G401 (cell line): Measurements from ENCODE around the gene ATRAID. TPM values are rescaled to one million over a fixed set of nuclear protein-coding genes. Genes with fewer than 3 reads are reported as not detected.

ENCODE experiments used
- DNase-seq: peaks from one replicate; pipeline ENCODE4 v3.0.0-alpha.2; 2015; ENCODE audit warnings: low spot score
- in situ Hi-C: cut with HindIII; loops from 2 replicates; pipeline ENCODE4 v1.10.0; 2016; ENCODE audit warnings: low sequenced_read_pairs, mixed read lengths
- total RNA-seq: library from RNA; depleted of rRNA; stranded (reverse); fragments of >200 nt; shearing (Covaris generic); gene quantifications from 2 replicates; pipeline ENCODE4 v1.2.3, GENCODE V29; 2014

Gene ATRAID
- total RNA-seq, 1 experiment from 2014 or later = 130 TPM

DNA sequence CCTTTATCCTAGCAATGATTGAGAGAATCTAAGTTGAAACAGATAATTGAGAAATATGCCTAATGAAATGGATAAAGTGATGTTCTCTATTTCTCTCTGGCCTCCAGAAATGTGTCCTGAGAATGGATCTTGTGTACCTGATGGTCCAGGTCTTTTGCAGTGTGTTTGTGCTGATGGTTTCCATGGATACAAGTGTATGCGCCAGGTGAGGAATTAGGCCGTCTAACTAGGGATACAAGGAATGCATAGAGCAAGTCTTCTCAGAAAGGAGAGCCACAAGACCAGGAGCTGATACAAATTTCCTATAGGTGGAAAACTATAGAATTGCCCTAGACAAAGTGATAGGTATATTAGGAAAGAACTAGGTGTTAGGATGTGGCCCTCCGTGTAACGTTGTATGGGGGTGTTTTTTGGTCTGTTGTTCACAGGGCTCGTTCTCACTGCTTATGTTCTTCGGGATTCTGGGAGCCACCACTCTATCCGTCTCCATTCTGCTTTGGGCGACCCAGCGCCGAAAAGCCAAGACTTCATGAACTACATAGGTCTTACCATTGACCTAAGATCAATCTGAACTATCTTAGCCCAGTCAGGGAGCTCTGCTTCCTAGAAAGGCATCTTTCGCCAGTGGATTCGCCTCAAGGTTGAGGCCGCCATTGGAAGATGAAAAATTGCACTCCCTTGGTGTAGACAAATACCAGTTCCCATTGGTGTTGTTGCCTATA is 4.7 kb downstream of the ATRAID start:
- in situ Hi-C loops = no loop called here
- no peak for DNase-seq

DNA sequence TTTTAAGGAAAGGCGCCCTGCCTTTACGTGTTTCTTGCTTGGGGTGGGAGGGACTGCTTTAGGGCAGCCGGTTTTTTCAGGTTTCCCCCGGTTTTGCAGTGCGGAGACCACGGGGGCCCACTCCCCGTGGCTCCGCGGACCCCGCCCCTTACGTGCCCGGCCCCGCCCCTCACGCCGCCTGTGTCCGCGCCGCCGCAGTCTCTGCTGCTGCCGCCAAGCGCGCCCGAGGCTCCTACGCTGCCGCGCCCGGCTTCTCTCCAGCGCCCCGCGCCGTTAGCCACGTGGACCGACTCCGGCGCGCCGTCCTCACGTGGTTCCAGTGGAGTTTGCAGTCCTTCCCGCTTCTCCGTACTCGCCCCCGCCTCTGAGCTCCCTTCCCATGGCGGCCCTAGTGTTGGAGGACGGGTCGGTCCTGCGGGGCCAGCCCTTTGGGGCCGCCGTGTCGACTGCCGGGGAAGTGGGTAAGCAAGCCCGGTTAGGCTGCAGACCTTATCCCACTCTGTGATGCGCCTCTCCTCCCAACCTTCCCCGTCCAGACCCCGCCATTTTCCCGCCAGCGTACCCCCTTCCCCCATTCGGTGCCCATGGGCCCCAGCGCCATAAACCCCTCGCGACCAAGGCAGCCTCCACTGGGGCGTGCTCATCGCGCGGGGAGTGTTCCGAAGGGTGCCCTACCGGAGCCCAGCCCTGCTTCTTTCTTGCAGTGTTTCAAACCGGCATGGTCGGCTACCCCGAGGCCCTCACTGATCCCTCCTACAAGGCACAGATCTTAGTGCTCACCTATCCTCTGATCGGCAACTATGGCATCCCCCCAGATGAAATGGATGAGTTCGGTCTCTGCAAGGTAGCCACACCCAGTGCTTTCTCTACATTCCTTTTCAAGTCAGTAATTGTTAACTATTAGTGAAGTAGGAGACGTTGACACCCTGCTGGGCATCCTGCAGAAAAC is 5.6 kb downstream of the ATRAID start, which contains the start of gene CAD:
Gene CAD (plus strand): TSS at position 197 of the 949 bp plus-strand sequence. CDS start 183 bp downstream, at position 380.
- in situ Hi-C loops = no loop called here
- DNase-seq = peak; percentile 87

DNA sequence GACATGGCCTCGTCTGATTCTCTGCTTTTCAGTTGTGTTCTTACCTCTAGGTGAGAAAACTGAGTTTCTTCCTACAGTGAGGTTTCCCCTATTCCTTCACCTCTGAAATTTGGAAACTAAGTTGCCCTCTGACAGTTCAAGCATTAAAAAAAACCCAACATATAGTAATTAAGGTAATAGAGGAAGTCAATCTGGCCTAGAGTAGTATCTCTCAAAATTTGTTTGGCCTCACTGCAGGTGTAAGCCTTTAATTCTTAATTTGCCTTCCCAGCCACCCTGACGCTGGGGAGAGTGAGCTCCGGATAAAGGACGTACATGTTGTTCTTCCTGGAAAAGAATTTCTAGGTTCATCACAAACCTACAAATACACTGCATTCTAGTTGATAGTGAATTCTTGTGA is 6.8 kb downstream of the ATRAID start:
- DNase-seq = no peak
- in situ Hi-C loops = no loop called here

- in situ Hi-C loops = no loop called here
- DNase-seq = no peak
These were observed 7.2 kb downstream of the ATRAID start for GRCh38 chr2:27219091-27219490.

DNA sequence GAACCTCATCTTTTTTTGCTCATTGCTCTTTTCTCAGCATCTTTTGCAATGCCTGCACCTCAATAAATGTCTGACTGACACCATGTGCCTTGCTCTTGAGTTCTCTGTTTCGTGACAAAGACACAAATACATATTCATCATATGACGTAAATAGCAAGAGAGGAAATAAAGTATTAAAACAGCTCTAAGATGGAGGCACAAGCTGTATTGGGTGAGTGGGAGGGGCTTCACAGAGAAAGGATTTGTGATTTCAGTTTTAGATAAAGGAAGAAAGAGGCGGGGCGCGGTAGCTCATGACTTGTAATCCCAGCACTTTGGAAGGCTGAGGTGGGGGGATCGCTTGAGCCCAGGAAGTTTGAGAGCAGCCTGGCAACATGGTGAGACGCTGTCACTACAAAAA is 8.2 kb downstream of the ATRAID start:
- in situ Hi-C loops = no loop called here
- DNase-seq = no peak

- in situ Hi-C loops = no loop called here
These were observed 9.3 kb downstream of the ATRAID start for GRCh38 chr2:27221166-27221565.

GRCh38 chr2:27222407-27222806 is 10.6 kb downstream of the ATRAID start:
- no peak for DNase-seq
- in situ Hi-C loops = no loop called here

More at GRCh38 chr2:27221166-27221565, 9.3 kb downstream of the ATRAID start:
- DNase-seq = no peak

GRCh38 chr2:27223416-27223815 is 11.6 kb downstream of the ATRAID start:
- in situ Hi-C loops = no loop called here
- DNase-seq = no peak

DNA sequence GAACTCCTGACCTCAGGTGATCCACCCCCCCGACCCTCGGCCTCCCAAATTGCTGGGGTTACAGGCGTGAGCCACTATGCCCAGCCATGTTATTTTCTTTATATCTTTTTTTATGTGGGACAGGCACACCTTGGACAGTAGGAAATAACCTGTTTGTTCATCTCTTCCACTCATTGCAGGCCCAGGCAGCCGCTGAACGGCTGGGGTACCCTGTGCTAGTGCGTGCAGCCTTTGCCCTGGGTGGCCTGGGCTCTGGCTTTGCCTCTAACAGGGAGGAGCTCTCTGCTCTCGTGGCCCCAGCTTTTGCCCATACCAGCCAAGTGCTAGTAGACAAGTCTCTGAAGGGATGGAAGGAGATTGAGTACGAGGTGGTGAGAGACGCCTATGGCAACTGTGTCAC is 13.7 kb downstream of the ATRAID start:
- in situ Hi-C loops = no loop called here
- DNase-seq = no peak

DNA sequence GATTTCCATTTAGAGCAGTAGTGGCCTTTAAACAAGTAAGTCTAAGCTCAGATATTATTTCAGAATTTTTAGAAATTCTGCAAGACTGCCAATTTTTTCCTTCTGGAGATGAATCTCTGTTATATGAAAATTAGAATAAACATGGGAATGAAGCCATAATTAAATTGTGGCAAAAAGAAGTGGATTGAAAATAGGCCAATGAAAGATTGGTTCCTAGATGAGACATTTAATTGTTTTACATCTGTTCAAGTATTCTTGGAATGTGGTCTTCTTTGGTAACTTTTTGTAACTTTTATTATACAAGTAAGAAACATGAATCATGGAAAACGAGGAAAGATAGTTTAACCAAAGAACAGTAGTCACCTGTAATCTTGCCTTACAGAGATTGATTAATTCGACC is 15.7 kb downstream of the ATRAID start:
- in situ Hi-C loops = no loop called here
- DNase-seq = no peak

DNA sequence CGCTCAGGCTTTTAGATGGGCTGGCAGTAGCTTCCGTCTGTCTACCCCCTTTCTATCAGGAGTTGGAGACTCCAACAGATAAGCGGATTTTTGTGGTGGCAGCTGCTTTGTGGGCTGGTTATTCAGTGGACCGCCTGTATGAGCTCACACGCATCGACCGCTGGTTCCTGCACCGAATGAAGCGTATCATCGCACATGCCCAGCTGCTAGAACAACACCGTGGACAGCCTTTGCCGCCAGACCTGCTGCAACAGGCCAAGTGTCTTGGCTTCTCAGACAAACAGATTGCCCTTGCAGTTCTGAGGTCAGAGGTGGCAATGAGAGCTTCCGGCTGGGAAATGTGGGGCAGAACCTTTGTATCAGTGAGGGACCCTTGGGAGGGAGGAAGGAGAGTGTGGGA is 20.1 kb downstream of the ATRAID start:
- DNase-seq = no peak
- in situ Hi-C loops = no loop called here

GRCh38 chr2:27233341-27233740 is 21.5 kb downstream of the ATRAID start:
- in situ Hi-C loops = no loop called here

GRCh38 chr2:27236136-27236535 is 24.3 kb downstream of the ATRAID start:
- in situ Hi-C loops = no loop called here
- no peak for DNase-seq

More at GRCh38 chr2:27233341-27233740, 21.5 kb downstream of the ATRAID start:
- no peak for DNase-seq

DNA sequence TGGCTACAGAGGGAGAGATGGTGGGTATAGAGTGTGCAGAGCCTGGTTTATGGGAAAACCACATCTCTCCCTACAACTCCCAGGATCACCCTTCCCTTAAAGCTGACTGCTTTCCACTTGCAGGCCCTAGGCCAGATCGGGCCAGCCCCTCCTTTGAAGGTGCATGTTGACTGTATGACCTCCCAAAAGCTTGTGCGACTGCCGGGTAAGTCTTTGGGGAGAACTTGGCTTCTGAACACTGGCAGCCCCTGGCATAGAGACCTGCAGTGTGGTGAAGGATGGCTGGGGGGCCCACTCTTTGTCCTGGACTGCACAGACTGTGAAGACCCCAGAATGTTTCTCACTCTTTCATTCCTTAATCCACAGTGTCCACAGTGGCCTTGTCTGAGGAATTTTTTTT is 24.8 kb downstream of the ATRAID start:
- DNase-seq = no peak
- in situ Hi-C loops = no loop called here

- DNase-seq = no peak
These were observed 25.6 kb downstream of the ATRAID start for GRCh38 chr2:27237341-27237945.

DNA sequence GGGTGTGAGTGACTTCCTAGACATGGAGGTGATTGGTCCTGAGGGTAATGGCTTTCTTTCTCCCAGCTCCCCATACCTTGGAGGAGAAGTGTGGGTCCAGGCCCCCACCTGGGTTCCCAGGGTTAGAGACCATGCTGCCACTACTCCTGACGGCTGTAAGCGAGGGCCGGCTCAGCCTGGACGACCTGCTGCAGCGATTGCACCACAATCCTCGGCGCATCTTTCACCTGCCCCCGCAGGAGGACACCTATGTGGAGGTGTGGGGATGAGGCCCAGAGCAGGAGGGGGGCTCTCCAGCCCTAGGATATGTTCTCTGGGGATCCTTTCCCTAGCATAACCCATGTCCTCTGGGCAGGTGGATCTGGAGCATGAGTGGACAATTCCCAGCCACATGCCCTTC is 27.1 kb downstream of the ATRAID start:
- DNase-seq = no peak
- in situ Hi-C loops = no loop called here

More at GRCh38 chr2:27237341-27237945, 25.6 kb downstream of the ATRAID start:
- in situ Hi-C loops = no loop called here

DNA sequence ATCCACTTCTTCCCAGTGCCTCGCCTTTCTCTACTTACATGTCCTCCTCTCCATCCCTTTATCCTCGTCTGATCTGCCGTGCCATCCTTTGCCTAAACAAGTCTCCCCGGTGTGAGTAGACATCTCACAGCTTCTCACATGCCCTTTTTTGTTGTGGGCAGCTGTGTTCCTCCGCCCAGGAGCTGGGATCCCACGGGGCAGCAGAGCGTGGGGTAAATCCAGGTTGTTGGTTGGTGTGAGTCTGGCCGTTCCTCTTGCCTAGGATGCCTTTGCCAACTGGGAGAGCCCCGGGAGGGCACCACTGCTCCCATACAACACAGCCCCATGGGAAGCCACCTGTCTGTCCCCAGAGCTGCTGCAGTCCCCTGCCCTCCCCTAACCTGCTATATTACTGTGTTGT is 28.6 kb downstream of the ATRAID start:
- no peak for DNase-seq
- in situ Hi-C loops = no loop called here

DNA sequence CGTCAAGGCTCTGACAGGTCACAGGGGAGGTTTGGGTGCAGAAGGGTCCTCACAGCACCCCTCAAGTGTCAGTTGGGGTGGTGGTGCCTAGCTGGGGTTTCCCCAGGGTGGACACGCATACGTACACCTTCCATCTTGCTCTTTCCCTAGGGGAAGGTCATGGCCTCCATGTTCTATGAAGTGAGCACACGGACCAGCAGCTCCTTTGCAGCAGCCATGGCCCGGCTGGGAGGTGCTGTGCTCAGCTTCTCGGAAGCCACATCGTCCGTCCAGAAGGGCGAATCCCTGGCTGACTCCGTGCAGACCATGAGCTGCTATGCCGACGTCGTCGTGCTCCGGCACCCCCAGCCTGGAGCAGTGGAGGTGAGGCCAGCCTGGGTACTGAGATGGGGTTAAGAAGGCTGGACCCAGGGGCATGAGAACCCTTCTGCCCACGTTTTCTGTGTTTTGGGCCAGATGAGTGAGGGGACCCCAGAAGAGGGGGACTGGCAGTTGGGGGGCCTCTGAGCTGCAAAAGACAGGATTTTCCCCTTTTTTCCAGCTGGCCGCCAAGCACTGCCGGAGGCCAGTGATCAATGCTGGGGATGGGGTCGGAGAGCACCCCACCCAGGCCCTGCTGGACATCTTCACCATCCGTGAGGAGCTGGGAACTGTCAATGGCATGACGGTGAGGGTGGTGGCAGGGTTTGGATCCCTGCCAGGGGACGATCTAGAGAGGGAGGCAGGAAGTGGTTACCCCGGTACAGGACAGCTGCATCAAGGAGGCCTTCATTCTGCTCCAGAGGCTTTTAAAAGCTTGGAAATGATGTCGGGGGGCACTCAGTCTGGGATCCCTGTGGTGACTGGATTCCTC is 30.1 kb downstream of the ATRAID start:
- in situ Hi-C loops = no loop called here
- no peak for DNase-seq

GRCh38 chr2:27242614-27242951 is 30.7 kb downstream of the ATRAID start:
- in situ Hi-C loops = no loop called here
- no peak for DNase-seq
